Measurements from ENCODE around the gene CMTM5.
"Not testable (repeated sequence)": the region's sequence is repeated elsewhere in the genome, so short reads cannot be mapped to it uniquely, and the experiment has no call there.

The CMTM5 gene

DNA sequence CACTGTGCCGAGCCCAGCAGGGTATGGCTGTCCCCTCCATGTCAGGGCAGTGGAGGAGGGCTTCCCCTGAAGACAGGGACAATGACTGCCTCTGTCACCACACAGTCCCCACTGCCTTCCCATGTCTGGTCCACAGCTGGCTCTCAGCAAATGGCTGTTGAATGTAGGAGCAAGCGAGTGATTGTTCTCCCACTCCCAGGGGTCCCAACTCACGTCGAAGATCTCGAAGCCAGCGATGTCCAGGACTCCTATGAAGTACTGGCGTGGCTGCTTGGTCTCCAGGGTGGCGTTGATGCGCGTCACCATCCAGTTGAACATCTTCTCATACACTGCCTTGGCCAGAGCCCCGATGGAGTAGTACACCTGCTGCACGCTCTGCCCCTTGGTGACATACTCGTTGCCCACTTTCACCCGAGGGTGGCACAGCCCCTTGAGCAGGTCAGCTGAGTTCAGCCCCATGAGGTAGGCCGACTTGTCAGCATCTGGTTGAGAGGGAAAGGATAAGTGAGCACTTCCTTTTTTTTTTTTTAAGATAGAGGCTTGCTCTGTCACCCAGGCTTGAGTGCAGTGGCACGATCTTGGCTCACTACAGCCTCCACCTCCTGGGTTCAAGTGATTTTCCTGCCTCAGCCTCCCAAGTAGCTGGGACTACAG is 23.8 kb downstream of the CMTM5 start:
- DNase-seq: not testable (repeated sequence)

DNA sequence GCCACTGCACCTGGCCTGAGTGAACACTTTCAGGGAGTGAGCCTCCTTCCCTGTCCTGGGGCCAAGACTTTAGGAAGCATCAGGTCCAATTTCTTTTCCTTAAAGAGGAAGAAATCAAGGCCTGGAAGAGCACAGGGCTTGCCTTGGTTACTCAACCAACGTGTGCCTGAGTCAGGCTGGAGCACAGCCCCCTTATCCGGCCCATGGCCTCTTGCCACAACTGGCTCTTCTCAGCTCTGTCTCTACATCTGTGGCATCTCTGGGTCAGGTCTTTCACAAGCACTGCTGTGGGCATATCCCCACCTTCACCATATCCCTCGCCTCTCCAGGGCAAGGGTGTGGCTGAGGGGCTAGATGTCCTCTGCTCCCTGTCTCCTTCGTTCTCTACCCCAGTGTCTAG is 24.4 kb downstream of the CMTM5 start:
- no peak for DNase-seq

DNA sequence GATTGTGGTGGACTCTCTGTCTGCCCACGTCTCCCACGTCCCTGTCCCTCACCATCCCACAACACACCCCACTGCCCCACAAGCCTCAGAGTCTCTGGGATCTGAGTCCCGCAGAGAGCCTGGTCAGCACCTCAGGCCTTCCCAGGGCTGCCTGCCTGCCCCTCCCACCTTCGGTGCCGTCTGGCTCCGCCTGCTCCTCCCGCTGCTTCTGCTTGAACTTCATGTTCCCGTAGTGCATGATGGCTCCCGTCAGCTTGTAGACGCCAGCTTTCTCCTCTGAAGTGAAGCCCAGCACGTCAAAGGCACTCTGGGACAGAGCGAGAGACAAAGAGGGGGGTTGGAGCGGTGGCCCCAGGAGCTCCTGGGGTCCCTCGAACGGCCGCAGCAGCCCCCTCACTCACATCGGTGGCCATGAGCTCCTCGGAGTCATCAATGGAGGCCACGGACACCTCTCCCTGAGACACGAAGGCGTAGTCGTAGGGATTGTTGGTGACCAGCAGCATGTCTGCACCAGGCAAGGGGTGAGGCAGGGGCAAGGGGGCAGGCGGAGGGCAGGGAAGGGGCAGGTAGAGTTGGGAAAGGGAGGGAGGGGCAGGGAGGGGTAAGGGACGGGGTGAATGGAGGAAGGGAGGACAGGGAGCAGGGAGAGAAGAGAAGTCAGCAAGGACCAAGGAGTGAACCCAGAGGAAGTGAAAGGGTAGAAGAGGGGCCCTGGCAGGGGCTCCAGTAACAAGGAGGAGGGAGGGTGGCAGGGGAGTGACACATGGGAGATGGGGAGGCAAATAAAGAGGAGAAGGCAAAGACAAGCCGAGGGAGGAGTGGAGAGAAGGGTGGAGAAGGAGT is 25.7 kb downstream of the CMTM5 start:
- no peak for DNase-seq

DNA sequence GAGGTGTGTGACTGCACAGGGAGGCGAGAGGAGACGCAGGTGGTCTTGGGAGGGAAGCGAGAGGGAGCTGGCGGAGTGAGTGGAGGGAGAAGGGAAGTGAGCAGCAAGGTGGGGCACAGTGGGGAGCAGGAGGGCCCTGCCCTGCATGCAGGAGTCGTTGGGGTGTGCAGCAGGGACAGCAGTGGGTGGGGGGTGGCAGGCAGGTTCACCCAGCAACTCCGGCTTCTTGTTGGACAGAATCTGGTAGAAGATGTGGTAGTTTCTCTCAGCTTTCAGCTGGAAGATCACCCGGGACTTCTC is 26.2 kb downstream of the CMTM5 start:
- no peak for DNase-seq

DNA sequence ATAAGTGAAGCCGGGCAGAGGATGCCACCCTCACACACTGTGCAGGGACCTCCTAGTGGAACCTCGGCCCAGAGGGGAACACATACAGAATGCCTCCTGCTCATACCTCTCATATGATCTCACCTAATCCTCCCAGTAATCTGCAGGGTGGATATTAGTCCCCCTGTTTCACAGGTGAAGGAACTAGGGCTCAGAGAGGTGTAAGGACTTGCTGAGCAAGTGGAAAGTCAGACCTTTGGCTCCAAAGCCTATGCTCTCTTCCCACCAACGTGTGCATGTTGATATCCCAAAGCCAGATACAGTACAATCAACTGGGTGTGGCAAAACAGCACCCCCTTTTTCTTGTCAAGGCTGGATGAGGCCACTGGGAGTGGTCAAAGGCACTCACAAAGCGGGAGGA is 27.1 kb downstream of the CMTM5 start:
- DNase-seq: no peak

DNA sequence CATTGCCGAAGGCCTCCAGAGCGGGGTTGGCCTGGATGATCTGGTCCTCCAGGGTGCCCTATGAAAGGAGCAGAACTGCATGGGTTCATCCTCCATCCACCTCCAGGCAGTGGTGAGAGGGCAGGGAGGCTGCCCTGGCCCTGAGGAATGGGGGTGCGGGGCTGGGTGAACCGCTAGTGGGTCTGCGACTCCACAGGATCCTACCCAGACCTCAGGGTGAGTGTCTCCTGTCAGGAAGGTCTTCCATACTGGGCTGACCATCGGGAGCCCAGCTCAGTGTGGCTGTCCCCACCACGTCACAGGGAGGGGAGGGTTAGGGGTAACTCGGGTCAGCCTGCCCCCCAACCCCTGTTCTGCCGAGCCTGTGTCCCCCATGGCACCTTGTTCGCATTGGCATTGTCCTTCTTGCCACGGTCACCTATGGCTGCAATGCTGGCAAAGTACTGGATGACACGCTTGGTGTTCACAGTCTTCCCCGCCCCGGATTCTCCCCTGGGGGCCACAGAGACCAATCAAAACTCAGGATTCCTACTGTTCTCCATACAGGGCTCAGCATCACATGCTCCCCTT is 27.6 kb downstream of the CMTM5 start:
- no peak for DNase-seq

DNA sequence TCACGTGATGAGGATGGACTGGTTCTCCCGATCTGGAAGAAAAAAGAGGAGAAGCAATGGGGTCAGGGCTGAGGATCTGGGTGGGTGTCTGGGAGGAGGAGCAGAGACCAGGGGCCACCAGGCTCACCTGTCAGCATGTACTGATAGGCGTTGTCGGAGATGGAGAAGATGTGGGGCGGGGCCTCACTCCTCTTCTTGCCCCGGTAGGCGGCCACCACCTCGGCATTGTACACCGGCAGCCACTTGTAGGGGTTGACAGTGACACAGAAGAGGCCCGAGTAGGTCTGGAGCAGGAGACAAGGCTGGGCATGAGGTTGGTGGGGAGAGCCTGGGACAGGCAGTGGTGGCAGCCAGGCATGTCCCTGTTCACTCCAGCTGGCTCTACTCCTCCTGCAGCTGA is 28.2 kb downstream of the CMTM5 start:
- DNase-seq: no peak

DNA sequence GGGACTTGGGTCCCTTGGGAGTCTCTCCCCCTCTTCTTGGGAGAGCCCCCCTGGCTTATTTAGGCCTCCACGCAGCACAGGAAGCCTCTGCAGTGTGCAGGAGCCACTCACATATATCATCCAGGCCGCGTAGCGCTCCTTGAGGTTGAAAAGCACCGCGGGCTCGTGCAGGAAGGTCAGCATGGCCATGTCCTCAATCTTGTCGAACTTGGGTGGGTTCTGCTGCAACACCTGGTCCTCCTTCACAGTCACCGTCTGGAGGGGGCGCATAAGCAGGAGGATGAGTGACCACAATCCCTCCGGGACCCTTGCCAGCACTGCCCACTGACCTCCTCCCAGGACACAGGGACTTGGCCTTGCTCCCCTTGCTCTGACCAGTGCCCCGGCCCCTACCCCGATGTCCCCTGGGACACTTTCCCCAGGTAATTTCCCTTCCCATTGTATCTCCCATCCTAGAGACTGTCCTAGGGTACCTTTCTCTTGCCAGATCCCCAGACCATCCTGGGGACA is 28.7 kb downstream of the CMTM5 start:
- DNase-seq: no peak

DNA sequence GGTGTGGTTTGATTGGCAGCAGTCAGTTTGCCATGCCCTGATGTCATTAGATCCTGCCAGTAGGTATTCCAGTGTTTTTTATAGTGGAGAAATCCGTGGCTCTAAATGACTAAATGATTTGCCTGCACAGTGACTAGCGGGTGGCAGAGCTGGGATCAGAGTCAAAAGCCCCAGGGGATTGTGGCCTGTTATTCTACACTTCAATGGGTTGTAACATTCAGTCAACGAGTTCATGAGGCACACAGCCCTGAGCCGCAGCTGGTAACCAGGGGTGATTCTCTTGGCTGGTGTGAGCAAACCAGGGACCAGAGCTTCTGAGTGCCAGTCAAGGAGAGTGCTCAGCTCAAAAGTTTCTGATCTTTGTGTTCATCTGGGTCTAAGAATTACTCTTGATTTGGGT is 29.4 kb downstream of the CMTM5 start:
- no peak for DNase-seq

DNA sequence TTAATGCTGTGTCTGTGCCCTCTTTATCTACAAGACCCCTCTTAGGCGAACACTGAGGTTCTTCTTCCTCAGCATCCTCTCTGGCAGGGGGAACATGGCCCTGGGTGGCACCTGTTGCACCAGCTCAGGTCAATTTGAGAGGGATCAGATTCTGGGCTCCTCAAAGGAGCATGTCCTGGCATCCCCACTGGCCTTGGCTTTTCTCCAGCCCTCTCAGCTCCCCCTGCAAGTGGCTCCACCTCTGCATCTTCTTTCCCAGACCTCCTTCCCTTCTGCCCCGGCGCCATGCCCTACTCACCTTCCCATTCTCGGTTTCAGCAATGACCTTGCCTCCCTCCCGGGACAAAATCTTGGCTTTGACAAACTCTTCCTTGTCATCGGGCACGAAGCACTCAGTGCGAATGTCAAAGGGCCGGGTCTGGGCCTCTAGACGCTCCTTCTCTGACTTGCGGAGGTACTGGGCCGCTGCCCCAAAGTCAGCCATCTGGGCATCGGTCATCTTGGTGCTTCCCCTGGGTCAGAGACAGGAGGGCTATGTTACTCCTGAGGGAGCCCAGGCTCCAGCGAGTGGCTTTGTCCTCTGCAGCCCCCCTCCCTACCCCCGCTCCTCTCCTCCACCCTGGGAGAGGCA is 30.0 kb downstream of the CMTM5 start:
- no peak for DNase-seq

DNA sequence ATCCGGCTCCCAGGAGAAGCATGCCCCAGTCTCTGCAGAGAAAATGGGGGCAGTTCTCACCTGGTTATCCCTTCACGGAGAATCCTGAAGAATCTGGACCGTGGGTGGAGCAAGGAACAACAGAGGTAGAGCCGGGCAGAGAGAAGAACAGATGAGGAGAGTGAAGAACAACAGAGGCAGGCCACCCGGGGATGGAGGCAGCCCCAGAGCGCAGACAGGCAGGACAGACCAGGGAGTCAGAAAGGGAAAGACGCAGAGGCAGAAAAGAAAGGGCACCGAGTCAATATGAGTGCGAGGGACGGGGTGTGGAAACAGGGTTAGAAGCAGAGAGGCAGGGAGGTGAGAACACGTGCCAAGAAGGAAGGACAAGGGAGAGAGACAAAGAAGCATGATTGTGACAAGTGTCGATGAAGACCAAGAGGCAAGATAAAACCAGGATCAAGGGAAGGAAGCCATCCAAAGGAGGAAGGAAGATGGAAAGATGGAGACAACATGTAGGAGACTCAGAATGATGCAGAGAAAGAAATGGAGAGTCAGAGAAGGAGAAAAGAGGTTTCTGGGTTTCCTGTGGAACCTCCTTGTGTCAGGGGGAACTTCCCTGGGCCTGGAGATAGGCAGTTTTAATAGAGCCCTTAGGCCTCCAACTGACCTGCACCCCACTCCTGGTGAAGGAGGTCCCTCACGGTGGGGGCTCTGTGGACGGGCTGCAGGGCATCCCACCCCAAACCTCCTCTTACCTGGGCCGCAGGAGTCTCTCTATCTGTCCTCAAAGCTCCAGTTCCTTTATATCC is 30.9 kb downstream of the CMTM5 start, which contains the start of gene MYH6:
Gene MYH6, minus strand, starts transcription at position 758 of the 791 bp plus-strand sequence. CDS start 1,050 bp downstream, outside the sequence.
- no peak for DNase-seq

DNA sequence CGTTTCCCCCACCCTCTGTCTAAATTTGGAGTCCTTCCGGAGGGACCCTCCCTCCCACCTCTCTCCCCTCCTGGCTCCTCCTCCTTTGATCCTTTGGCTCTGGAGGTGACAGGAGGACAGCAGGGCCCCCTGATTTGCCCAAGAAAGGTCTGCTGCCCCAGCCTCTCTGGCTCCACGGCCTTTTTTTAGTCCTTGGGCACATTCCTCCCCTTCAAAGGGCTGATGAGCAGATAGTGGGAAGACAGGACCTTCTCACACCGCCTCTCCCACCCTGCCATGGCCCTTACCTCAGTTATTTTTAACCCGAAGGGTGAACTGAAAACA is 31.4 kb downstream of the CMTM5 start:
- no peak for DNase-seq

DNA sequence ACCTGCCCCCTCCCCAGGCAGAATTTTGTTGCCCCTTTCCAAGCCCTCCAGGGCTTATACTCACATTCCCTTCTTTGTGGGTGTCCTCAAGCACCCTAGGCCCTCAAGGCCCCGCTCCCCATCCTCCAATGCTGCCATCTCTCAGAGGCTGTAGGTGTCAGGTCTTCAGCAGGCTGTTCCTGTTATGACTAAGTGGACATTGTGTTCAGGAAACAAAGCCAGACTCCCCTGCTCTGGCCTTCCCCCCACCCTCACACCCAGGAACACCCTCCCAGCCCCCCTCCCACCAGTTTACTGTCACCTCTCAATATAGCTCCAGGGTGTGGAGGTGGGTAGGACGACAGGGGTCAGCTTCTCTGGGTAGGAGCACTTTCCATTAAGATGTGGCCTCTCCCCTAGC is 32.6 kb downstream of the CMTM5 start:
- DNase-seq: no peak

DNA sequence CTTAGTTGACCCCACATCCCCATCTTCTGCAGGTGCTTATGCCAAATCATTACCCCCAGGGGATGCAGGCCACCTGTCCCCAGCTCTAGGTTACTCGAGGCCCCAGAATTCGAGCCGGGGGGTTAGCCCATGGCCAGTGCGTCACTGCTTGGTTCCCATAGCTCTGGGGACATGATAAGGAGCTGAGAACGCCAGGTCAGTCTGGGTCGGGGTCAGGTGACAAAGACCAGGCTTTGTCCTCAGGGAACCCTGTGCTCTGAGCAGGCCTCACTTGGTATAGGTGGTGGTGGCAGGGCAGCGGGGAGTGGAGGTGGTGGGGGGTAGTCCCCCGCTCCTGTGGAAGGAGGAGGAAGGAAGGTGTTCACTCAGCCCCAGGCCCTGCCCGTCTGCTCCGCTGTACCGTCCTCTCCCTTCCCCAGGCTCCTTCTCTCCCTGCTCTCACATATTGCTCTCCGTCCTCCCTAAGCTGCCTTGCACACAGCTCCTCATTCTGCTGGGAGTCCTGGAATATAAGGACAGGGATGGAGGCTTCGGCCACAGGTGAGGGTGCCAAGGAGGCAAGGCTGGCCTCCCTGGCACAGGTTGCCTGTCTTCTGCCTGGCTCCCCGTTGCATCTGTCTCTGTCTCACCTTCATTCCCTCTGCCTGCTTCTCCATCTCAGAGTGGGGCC is 33.3 kb downstream of the CMTM5 start:
- DNase-seq: no peak

DNA sequence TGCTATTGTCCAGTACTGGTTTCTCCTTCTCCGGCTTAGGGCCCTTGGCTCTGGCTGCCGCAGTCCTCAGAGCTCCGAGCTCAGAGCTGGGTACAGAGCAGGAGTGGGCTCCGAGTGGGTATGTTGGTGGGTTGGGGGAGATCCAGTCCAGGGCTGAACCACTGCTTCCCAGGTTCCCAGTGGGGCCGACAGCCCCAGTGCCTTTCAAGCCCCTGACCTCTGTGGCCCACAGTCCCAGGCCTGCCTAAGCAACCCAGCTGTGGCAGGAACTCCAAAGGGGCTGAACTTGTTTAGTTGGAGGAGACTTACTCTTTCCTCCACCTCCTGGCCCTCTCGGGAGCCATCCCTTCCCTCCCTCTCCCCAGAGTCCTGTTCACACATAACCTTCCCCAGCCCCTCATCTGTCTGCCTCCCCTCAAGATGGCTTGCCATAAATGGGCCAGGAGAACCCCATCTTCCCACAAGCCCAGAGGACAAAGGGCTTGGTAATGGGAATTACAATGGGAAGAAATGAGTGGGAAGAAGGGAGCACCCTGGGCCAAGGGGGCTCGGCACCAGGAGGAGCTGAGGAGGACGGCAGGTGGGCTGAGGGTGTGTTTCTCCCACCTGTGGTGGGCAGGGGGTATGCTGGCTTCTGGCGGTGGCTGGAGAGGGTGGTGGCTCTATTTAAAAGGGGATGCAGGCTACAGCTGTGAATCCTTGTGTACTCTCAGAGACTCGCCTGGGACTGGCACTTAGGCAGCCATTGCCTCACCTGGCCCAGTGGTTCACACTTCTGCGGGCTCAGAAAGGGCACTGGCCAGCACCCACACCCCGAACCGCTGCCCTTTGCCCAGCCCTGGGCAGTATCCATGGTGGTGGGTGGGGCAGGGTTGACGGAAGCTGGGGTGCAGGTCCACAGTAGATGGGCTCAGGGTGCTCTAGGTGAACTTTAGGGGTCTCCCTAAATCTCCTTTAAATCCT is 35.0 kb downstream of the CMTM5 start:
- no peak for DNase-seq

DNA sequence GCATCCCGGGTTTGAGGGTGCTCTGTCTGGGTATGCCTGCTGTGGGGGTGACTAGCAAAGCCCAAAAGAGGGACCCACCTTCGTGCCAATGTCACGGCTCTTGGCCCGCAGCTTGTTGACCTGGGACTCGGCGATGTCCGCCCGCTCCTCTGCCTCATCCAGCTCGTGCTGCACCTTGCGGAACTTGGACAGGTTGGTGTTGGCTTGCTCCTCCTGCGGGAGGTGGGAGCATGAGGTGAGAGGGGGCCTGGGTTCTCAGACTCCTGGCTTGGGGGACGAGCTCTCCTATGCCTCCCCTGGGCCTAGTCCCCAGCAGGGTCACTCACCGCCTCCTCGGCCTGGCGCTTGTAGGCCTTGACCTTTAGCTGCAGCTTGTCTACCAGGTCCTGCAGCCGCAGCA is 36.8 kb downstream of the CMTM5 start:
- DNase-seq: no peak

DNA sequence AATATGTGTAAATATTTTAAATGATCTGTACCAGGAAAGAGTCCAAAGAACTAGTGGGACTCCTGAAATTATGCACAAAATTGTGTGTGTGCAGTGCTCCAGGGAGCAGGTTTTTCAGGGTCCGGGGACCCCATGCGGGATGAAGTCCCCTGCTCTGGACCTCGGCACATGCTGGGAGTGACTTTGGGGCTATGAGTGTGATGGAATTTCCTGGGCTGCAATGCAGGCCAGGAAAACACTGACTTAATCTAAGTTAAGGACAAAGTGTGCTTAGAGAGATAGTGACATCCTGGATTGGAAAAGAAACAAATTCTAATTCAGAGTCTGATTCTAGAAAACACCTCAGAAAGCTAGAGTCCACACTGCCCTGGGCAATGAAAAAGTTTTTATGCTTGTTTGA is 37.4 kb downstream of the CMTM5 start:
- no peak for DNase-seq

DNA sequence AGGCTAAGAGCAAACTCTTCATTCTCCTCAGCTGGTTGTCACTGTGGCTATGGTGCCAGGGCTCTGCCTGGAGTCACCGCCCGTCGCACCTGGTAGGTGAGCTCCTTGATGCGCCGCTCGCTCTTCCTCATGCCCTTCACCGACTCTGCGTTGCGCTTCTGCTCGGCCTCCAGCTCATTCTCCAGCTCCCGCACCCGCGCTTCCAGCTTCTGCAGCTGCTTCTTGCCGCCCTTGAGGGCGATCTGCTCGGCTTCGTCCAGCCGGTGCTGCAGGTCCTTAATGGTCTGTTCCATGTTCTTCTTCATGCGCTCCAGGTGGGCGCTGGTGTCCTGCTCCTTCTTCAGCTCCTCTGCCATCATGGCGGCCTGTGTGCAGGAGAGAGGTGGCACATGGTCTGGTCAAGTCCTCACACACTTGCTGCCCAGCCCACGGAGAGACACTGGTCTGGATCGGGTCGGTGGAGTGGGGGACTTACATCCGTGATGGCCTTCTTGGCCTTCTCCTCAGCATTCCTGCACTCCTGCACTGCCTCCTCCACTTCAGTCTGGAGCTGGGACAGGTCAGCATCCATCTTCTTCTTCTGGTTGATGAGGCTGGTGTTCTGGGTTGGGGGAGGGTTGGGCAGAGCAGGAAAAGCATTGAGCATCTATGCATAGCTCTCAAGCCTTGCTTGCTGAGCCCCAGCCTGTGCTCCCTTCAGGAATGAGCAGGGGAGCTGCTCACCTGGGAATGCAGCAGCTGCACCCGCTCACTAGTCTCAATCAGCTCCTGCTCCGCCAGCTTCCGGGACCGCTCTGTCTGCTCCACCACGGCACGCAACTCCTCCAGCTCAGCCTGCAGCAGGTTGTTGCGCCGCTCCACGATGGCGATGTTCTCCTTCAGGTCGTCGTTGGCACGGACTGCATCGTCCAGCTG is 38.3 kb downstream of the CMTM5 start:
- no peak for DNase-seq

DNA sequence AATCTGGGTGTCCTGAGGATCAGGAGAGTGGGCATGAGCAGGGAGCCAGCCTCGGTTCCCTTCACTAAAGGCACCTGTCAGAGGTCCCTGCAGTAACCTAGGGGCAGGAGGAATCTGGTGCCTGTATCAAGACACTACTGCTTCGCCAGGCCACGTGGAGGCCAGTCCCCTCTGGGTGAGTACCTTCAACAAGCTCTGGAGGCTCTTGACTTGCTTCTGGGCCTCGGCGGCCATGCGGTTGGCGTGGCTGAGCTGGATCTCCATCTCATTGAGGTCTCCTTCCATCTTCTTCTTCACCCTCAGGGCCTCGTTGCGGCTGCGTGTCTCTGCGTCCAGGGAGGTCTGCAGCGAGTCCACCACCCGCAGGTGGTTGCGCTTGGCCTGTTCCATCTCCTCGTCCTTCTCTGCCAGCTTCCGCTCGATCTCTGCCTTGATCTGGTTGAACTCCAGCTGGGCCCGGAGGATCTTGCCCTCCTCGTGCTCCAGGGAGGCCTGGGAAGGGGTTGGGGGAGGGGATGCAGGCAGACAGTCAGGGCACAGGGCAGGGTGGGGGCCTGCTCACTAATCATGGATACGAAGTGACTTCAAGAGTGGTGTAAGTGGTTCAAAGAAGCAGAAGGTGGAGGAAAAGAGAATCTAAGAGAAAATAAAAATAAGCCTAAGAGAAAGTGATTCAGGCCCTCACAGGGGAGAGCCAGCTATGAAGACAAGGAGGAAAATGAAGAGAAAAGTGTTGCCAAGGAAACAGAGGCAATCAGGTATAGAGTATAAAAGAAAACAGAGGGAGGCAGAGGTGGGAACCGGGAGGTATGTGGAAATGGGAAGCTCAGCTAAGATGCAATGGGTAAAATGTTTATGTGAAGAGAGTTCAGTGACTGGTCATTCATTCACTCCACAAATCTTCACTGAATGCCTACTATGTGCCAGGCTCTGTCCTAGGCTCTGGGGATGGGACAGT is 39.3 kb downstream of the CMTM5 start:
- no peak for DNase-seq
